ENCODE measurements around the gene HES7.

HES7 gene

GRCh38 chr17:8142887-8143580, 19.1 kb upstream of the HES7 start:
- peak; percentile 35 for DNase-seq

- peak; percentile 45 for DNase-seq
Measured at GRCh38 chr17:8142158-8142886, 18.4 kb upstream of the HES7 start.

GRCh38 chr17:8141741-8142140, 17.8 kb upstream of the HES7 start:
- peak; percentile 31 for DNase-seq

GRCh38 chr17:8141045-8141444, 17.1 kb upstream of the HES7 start:
- DNase-seq = peak; percentile 32

GRCh38 chr17:8140065-8141029, 16.4 kb upstream of the HES7 start:
- DNase-seq = peak; percentile 49

- DNase-seq = peak; percentile 99
Measured at GRCh38 chr17:8138672-8139371, 14.9 kb upstream of the HES7 start.

- no peak for DNase-seq
Measured at GRCh38 chr17:8138374-8138671, 14.4 kb upstream of the HES7 start.

- no peak for DNase-seq
Measured at GRCh38 chr17:8137645-8138373, 13.9 kb upstream of the HES7 start.

GRCh38 chr17:8133941-8134340, 10.0 kb upstream of the HES7 start:
- DNase-seq = no peak

- DNase-seq = peak; percentile 16
Measured at GRCh38 chr17:8133399-8133798, 9.5 kb upstream of the HES7 start.

GRCh38 chr17:8131844-8132441, 8.0 kb upstream of the HES7 start:
- DNase-seq = no peak

GRCh38 chr17:8128125-8128784, 4.3 kb upstream of the HES7 start:
- no peak for DNase-seq

- peak; percentile 62 for DNase-seq
Measured at GRCh38 chr17:8126491-8127066, 2.7 kb upstream of the HES7 start.

GRCh38 chr17:8125947-8126490, 2.1 kb upstream of the HES7 start:
- DNase-seq = no peak

GRCh38 chr17:8125154-8125946, 1.4 kb upstream of the HES7 start:
- DNase-seq = peak; percentile 93

GRCh38 chr17:8124350-8125153, 646 bp upstream of the HES7 start:
- no peak for DNase-seq

- DNase-seq = peak; percentile 44
Measured at GRCh38 chr17:8122924-8123694, 797 bp downstream of the HES7 start.

GRCh38 chr17:8122422-8122923, 1.4 kb downstream of the HES7 start:
- DNase-seq = peak; percentile 43
